ENCODE data around the gene UTP14C. TPM values are rescaled to one million over a fixed set of nuclear protein-coding genes. Genes with fewer than 3 reads are reported as not detected.

The UTP14C gene
- total and polyA plus RNA-seq, 2 of the 13 experiments (the other 11 are each of a cell fraction or from before 2014, with no cell fraction given) = 8.8 to 12.2 TPM

GRCh38 chr13:52067237-52067636 is 42.7 kb downstream of the UTP14C start:
- Histone ChIP-seq H3K27me3 (ENCODE audit: control insufficient read depth in 1 of 2, insufficient read depth in 2 of 2, low read length in 2 of 2) (no peaks in the 10 kb centered on the region), H3K4me1 (ENCODE audit: insufficient read depth, low read length) (peaks cover 15% of the 10 kb centered on the region), H3K9ac (ENCODE audit: insufficient read depth, low read depth, low read length) (no peak overlapping the region), H3K27ac (ENCODE audit: extremely low read length, insufficient read depth, low read length) (no peak overlapping the region), H2AFZ (ENCODE audit: low read length) (no peak overlapping the region), H4K20me1 (ENCODE audit: insufficient read depth, low read length) (no peaks in the 10 kb centered on the region), H3K4me2 (ENCODE audit: low read depth, low read length) (no peak overlapping the region), H3K9me3 (ENCODE audit: low read length) (peaks cover 35% of the 10 kb centered on the region), H3K36me3 (replicated peaks in 1 of 2; ENCODE audit: control insufficient read depth in 1 of 2, insufficient read depth in 2 of 2, low read length in 2 of 2) (no peaks in the 10 kb centered on the region), H3K4me3 (replicated peaks in 1 of 3; ENCODE audit: insufficient read depth in 1 of 3, low read depth in 2 of 3, low read length in 3 of 3) (no peak overlapping the region), H3K79me2 (ENCODE audit: insufficient read depth, low read length) (no peaks in the 10 kb centered on the region)
- ATAC-seq = peak; percentile 70
- FAIRE-seq = no peak
- POLR2A ChIA-PET = interaction anchor here (0.7 kb wide), 1 partner anchor 61 kb away, joined by 3 read pairs; no protein-coding TSS in a partner anchor
- intact Hi-C loops (cut with micrococcal nuclease; ENCODE audit: unreplicated experiment) = no loop called here
- peak; percentile 62 for DNase-seq (ENCODE audit: low spot score)
- in situ Hi-C loops (cut with HindIII; ENCODE audit: extremely low pct_ligation_motif_present, low pct_unique_long_range_greater_than_20kb) = no loop called here
- BruUV-seq (replicated peaks) = no TSS peak
- CTCF ChIA-PET (ENCODE audit: low intra/inter-chr PET ratio, low total read pairs) = no interaction called here
- TF ChIP-seq LCORL (IDR thresholded peaks at IDR 0.05) (0 out of 2 replicates have a peak, but pooled peaks have one; percentile 42), LCORL (CRISPR knock-in tag; IDR thresholded peaks at IDR 0.05) (no peak), ZNF672 (CRISPR knock-in tag; IDR thresholded peaks at IDR 0.05) (no peak), SOX6 (IDR thresholded peaks at IDR 0.05) (no peak), SOX6 (CRISPR knock-in tag; IDR thresholded peaks at IDR 0.05) (peak; percentile 64), BCL3 (CRISPR knock-in tag; IDR thresholded peaks at IDR 0.05) (no peak), E2F1 (CRISPR knock-in tag; IDR thresholded peaks at IDR 0.05) (no peak), ZFP36 (IDR thresholded peaks at IDR 0.05; ENCODE audit: borderline replicate concordance, low read depth, low read length, partially characterized antibody) (peak; percentile 99), SRF (IDR thresholded peaks at IDR 0.05; ENCODE audit: low read depth, low read length) (peak; percentile 86; the same call in 1 of the 2 replicates), EP300 (IDR thresholded peaks at IDR 0.05; ENCODE audit: low read depth in 2 of 2, low read length in 2 of 2) (peak in 1 of 2 experiments; percentile 43; a peak in 1 of 4 replicates), EP300 (CRISPR knock-in tag; IDR thresholded peaks at IDR 0.05; ENCODE audit: borderline replicate concordance) (no peak), ZNF569 (CRISPR knock-in tag; IDR thresholded peaks at IDR 0.05; ENCODE audit: borderline replicate concordance) (no peak), HNF4G (IDR thresholded peaks at IDR 0.05; ENCODE audit: borderline replicate concordance, low read depth, low read length) (0 out of 2 replicates have a peak, but pooled peaks have one; percentile 43), HNF4G (CRISPR knock-in tag; IDR thresholded peaks at IDR 0.05; ENCODE audit: borderline replicate concordance, low read depth) (no peak), TGIF2 (CRISPR knock-in tag; IDR thresholded peaks at IDR 0.05) (no peak), NFKB2 (CRISPR knock-in tag; IDR thresholded peaks at IDR 0.05; ENCODE audit: borderline replicate concordance) (no peak), SETDB1 (CRISPR knock-in tag; IDR thresholded peaks at IDR 0.05; ENCODE audit: borderline replicate concordance) (peak; percentile 100), ZNF780A (CRISPR knock-in tag; IDR thresholded peaks at IDR 0.05) (peak; percentile 100), TOPORS (CRISPR knock-in tag; IDR thresholded peaks at IDR 0.05) (peak; percentile 53; the same call in 1 of the 2 replicates)
- TF ChIP-seq, protein P1, sequence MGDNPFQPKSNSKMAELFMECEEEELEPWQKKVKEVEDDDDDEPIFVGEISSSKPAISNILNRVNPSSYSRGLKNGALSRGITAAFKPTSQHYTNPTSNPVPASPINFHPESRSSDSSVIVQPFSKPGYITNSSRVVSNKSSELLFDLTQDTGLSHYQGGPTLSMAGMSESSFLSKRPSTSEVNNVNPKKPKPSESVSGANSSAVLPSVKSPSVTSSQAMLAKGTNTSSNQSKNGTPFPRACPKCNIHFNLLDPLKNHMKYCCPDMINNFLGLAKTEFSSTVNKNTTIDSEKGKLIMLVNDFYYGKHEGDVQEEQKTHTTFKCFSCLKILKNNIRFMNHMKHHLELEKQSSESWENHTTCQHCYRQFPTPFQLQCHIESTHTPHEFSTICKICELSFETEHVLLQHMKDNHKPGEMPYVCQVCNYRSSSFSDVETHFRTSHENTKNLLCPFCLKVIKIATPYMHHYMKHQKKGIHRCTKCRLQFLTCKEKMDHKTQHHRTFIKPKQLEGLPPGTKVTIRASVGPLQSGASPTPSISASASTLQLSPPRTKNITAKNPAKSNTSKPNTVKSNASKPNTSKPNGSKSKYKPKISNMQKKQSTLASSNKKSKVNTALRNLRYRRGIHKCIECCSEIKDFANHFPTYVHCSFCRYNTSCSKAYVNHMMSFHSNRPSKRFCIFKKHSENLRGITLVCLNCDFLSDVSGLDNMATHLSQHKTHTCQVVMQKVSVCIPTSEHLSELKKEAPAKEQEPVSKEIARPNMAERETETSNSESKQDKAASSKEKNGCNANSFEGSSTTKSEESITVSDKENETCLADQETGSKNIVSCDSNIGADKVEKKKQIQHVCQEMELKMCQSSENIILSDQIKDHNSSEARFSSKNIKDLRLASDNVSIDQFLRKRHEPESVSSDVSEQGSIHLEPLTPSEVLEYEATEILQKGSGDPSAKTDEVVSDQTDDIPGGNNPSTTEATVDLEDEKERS (CRISPR knock-in tag; IDR thresholded peaks at IDR 0.05) = peak; percentile 84
